Stimulated activated CD4-positive, alpha-beta T cell treated with anti-CD3 and anti-CD28 coated beads, Interleukin-2, amount 100 ng/mL, for 48 hours (primary cell): ENCODE measurements around the gene SEPHS2.
A peak's percentile ranks its signal among the peaks of the same experiment; 100 is the strongest.
"Not testable (repeated sequence)": the region's sequence is repeated elsewhere in the genome, so short reads cannot be mapped to it uniquely, and the experiment has no call there.

Experiments used
- DNase-seq, 2 donors: peaks; one replicate each; pipeline ENCODE4 v3.0.0-alpha.2; 2020

The SEPHS2 gene

DNA sequence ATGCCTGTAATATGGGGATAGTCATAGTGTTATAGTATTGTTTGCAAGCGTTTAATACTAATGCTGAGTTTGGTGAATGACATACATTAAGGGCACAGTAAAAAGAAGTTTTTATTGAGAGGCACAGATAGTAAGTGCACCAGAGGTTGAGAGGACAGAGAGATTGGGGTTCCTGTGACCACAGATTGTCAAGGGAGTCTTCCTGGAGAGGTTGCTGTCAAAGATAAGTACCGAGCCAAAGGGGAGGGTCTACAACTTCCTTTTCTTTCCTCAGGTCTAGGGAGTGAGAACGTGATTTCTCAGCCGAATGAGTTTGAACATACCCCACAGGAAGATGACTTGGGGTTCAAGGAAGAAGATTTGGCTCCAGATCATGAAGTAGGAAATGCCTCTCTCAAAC lies 48.6 kb downstream of the SEPHS2 start:
- DNase-seq, result no peak

DNA sequence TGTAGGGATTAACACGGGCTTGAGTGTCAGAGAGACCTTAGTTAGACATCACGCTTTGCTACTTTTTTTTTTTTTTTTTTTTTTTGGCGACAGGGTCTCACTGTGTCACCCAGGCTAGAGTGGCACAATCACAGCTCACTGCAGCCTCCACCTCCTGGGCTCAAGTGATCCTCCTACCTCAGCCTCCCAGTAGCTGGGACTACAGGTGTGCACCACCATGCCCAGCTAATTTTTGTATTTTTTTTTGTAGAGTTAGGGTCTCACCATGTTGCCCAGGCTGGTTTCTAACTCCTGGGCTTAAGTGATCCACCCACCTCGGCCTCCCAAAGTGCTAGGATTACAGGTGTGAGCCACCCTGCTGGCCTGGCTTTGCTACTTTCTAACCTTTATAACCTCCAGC lies 49.0 kb downstream of the SEPHS2 start:
- not testable (repeated sequence) for DNase-seq

DNA sequence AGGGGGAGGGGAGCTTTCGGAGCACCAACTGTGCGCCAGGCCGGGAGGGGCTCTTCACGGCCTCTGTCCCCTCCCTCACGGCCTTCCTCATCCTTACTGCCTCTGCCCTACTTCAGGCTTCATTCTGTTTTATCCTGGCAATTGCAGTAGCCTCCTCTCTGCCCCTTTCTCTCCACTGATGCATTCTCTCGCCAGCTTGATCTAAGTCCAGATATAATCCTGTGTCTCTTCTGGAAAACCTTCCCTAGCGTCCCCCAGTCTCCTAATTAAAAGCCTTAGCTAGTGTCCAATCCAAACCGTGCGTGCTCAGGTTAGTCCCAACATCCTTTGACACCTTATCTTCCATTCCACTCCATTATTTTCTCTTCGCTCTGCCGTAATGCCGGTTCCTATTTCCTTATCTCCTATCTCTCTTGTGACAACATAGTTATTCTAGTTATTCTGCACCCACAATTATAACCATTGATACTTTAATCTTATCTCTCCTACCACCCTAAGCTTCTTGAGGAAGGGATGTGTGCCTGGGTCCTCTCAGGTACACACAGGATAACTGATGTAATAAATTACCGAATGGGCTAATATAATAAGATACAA lies 49.6 kb downstream of the SEPHS2 start:
- DNase-seq, result no peak

DNA sequence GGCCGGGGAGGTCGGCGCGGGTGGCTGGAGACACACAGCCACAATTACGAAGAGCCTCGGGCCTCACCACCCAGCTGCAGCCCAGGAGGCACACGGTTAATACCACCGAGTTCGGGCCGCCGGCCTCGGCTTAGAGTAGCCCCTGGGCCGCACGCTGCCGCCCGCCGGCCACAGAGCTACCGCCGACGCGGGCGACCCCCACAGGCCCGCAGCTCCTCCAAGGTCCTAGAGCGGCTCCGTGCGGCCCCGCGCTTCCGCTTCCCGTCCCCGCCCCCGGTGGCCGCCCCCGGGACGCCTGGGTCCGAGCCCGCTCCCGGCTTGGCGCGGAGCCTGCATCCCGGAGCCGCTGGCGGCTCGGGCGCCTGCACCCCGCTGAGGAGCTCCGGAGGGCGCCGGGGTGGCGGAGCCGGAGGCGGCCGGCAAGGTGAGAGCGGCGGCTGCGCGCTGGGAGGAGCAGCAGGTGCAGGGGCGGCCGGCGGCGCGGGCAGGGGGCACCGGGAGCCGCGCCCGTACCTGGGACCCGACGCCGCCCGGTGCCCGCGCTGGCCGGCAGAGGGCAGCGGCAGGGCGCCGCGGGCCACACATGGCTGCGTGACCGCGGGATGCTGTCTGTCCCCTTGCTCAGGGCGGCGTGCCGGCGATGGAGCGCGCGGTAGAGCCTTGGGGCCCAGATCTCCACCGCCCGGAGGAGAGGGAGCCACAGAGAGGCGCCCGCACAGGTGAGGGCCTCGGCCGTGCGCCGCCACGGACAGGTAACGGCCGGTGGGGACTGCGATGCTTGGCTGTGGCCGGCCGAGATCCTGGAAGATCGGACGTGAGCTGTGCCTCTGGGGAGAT lies 50.3 kb downstream of the SEPHS2 start, which contains the start of gene ZNF48:
TSS of gene ZNF48 (plus strand) at position 266 of the 837 bp plus-strand sequence. CDS start at position 641, 375 bp downstream.
- DNase-seq, result peak in 1 of 2 donors; percentile 48

DNA sequence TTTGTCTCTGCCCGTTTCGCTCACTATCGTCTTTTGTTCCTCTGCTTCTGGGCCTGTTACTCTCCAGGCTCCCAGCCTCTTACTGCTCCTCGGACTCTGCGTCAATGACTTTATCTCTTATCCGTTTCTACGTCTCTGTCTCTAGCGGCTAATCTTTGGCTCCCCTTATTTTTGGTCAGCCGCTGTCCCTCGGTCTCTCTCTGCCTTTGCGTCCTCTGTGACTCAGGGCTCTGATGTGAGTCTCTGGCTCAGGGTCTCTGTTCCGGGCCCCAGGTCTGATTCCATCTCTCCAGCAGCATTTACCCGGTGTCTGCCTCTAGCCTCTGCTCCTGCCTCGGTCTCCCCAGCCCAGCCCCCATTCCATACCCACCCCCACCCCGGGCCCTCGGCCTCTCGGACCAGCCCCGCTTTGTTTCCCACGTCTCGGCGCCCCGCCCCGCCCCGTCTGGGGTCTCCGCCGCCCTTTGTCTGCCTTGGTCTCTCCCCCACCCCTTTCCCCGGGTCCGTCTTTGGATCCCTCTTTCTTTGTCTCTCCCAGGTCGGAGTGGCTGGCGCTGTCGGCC lies 51.0 kb downstream of the SEPHS2 start:
- no peak for DNase-seq
